Stimulated activated effector memory CD8-positive, alpha-beta T cell treated with anti-CD3 and anti-CD28 coated beads, Interleukin-12 subunit alpha, Interleukin-12 subunit beta, amount 100 ng/mL, for 72 hours (primary cell): ENCODE results near the gene KRT71.
"Not testable (repeated sequence)": the region's sequence is repeated elsewhere in the genome, so short reads cannot be mapped to it uniquely, and the experiment has no call there.

ENCODE experiments used
- ATAC-seq: fragments of 150-1000 bp; cut with Tn5 transposase; 2 replicates; pipeline ENCODE4 v1.10.0; 2021
- DNase-seq, 2 donors: peaks; one replicate each; pipeline ENCODE4 v3.0.0; 2021 to 2022; ENCODE audit warnings: low spot score in 2 of 2
- H3K27ac Mint-ChIP-seq: one replicate; pipeline ENCODE4 v1.8.0; 2022; ENCODE audit warnings: mild to moderate bottlenecking, mixed read lengths
- H3K36me3 Mint-ChIP-seq: one replicate; pipeline ENCODE4 v1.8.0; 2022; ENCODE audit warnings: mild to moderate bottlenecking, mixed read lengths
- H3K4me1 Mint-ChIP-seq: one replicate; pipeline ENCODE4 v1.8.0; 2022; ENCODE audit warnings: mixed read lengths
- H3K4me3 Mint-ChIP-seq: one replicate; pipeline ENCODE4 v1.8.0; 2022; ENCODE audit warnings: mild to moderate bottlenecking, mixed read lengths
- H3K9me3 Mint-ChIP-seq: one replicate; pipeline ENCODE4 v1.8.0; 2022; ENCODE audit warnings: mixed read lengths

KRT71 gene

GRCh38 chr12:52552681-52553195 lies at the start of gene KRT71:
Gene KRT71 (minus strand): TSS chr12:52553145. CDS start chr12:52553077, 68 bp downstream.
- ATAC-seq (no peak), DNase-seq (no peak)
- H3K36me3 Mint-ChIP-seq, result no peaks in the 10 kb centered on the region
- no peak within 1 kb of the TSS for H3K27ac Mint-ChIP-seq
- H3K4me3 Mint-ChIP-seq, result no peak within 1 kb of the TSS
- no peaks in the 10 kb centered on the region for H3K9me3 Mint-ChIP-seq
- H3K4me1 Mint-ChIP-seq, result peaks cover 21% of the 10 kb centered on the region

- no peak overlapping the region for H3K27ac Mint-ChIP-seq
- no peaks in the 10 kb centered on the region for H3K9me3 Mint-ChIP-seq
- ATAC-seq (no peak), DNase-seq (no peak)
- no peaks in the 10 kb centered on the region for H3K4me1 Mint-ChIP-seq
- no peaks in the 10 kb centered on the region for H3K36me3 Mint-ChIP-seq
- H3K4me3 Mint-ChIP-seq, result no peak overlapping the region
Measured at GRCh38 chr12:52602552-52602951, 49.6 kb upstream of the KRT71 start.

GRCh38 chr12:52601671-52602070 lies 48.7 kb upstream of the KRT71 start:
- Mint-ChIP-seq H3K27ac (no peak overlapping the region), H3K36me3 (no peaks in the 10 kb centered on the region), H3K4me1 (no peaks in the 10 kb centered on the region), H3K4me3 (no peak overlapping the region), H3K9me3 (no peaks in the 10 kb centered on the region)
- ATAC-seq (no peak), DNase-seq (no peak)

- Mint-ChIP-seq H3K9me3 (no peaks in the 10 kb centered on the region), H3K4me1 (no peaks in the 10 kb centered on the region), H3K27ac (no peak within 1 kb of the TSS), H3K36me3 (no peaks in the 10 kb centered on the region), H3K4me3 (no peak within 1 kb of the TSS)
- DNase-seq (no peak), ATAC-seq (no peak)
Measured at GRCh38 chr12:52600941-52601481, 48.1 kb upstream of the KRT71 start, which contains the start of gene KRT72. Gene KRT72 (minus strand): TSS chr12:52601463. CDS start chr12:52601452, 11 bp downstream.

- DNase-seq (no peak), ATAC-seq (no peak)
- Mint-ChIP-seq H3K36me3 (no peaks in the 10 kb centered on the region), H3K27ac (no peak overlapping the region), H3K9me3 (no peaks in the 10 kb centered on the region), H3K4me1 (no peaks in the 10 kb centered on the region), H3K4me3 (no peak overlapping the region)
Measured at GRCh38 chr12:52600475-52600874, 47.5 kb upstream of the KRT71 start.

GRCh38 chr12:52600071-52600470 lies 47.1 kb upstream of the KRT71 start:
- no peak overlapping the region for H3K4me3 Mint-ChIP-seq
- DNase-seq (no peak), ATAC-seq (no peak)
- no peak overlapping the region for H3K27ac Mint-ChIP-seq
- H3K9me3 Mint-ChIP-seq, result no peaks in the 10 kb centered on the region
- no peaks in the 10 kb centered on the region for H3K4me1 Mint-ChIP-seq
- no peaks in the 10 kb centered on the region for H3K36me3 Mint-ChIP-seq

- ATAC-seq (no peak), DNase-seq (no peak)
- H3K4me3 Mint-ChIP-seq, result no peak overlapping the region
- no peaks in the 10 kb centered on the region for H3K36me3 Mint-ChIP-seq
- H3K9me3 Mint-ChIP-seq, result no peaks in the 10 kb centered on the region
- no peak overlapping the region for H3K27ac Mint-ChIP-seq
- no peaks in the 10 kb centered on the region for H3K4me1 Mint-ChIP-seq
Measured at GRCh38 chr12:52598966-52599365, 46.0 kb upstream of the KRT71 start.

- DNase-seq, ATAC-seq, H3K4me1 Mint-ChIP-seq, H3K27ac Mint-ChIP-seq, H3K4me3 Mint-ChIP-seq, H3K9me3 Mint-ChIP-seq, H3K36me3 Mint-ChIP-seq: not testable (repeated sequence)
Measured at GRCh38 chr12:52594237-52594636, 41.3 kb upstream of the KRT71 start.

GRCh38 chr12:52591521-52591920 lies 38.6 kb upstream of the KRT71 start:
- no peaks in the 10 kb centered on the region for H3K4me1 Mint-ChIP-seq
- H3K4me3 Mint-ChIP-seq, result no peak overlapping the region
- no peak for DNase-seq
- H3K36me3 Mint-ChIP-seq, result no peaks in the 10 kb centered on the region
- H3K9me3 Mint-ChIP-seq, result no peaks in the 10 kb centered on the region
- peak overlapping the region; percentile 7 for H3K27ac Mint-ChIP-seq
- no peak for ATAC-seq

GRCh38 chr12:52590021-52590420 lies 37.1 kb upstream of the KRT71 start:
- Mint-ChIP-seq H3K27ac (no peak overlapping the region), H3K9me3 (no peaks in the 10 kb centered on the region), H3K4me3 (no peak overlapping the region), H3K4me1 (no peaks in the 10 kb centered on the region), H3K36me3 (no peaks in the 10 kb centered on the region)
- DNase-seq (no peak), ATAC-seq (no peak)

GRCh38 chr12:52587563-52587962 lies 34.6 kb upstream of the KRT71 start:
- DNase-seq, result no peak
- Mint-ChIP-seq H3K4me1 (peaks cover 6% of the 10 kb centered on the region), H3K27ac (no peak overlapping the region), H3K4me3 (no peak overlapping the region), H3K36me3 (no peaks in the 10 kb centered on the region), H3K9me3 (no peaks in the 10 kb centered on the region)
- no peak for ATAC-seq

GRCh38 chr12:52585946-52586345 lies 33.0 kb upstream of the KRT71 start:
- ATAC-seq (no peak), DNase-seq (no peak)
- Mint-ChIP-seq H3K27ac (no peak overlapping the region), H3K9me3 (no peaks in the 10 kb centered on the region), H3K4me3 (no peak overlapping the region), H3K36me3 (no peaks in the 10 kb centered on the region), H3K4me1 (peaks cover 6% of the 10 kb centered on the region)

GRCh38 chr12:52585066-52585465 lies 32.1 kb upstream of the KRT71 start:
- Mint-ChIP-seq H3K9me3 (no peaks in the 10 kb centered on the region), H3K27ac (no peak overlapping the region), H3K36me3 (no peaks in the 10 kb centered on the region), H3K4me1 (peaks cover 6% of the 10 kb centered on the region), H3K4me3 (no peak overlapping the region)
- ATAC-seq, result no peak
- no peak for DNase-seq

GRCh38 chr12:52584156-52584682 lies 31.3 kb upstream of the KRT71 start:
- Mint-ChIP-seq H3K4me1 (peaks cover 6% of the 10 kb centered on the region), H3K4me3 (no peak overlapping the region), H3K36me3 (no peaks in the 10 kb centered on the region), H3K9me3 (no peaks in the 10 kb centered on the region), H3K27ac (no peak overlapping the region)
- ATAC-seq, result no peak
- no peak for DNase-seq

GRCh38 chr12:52582971-52583456 lies 30.1 kb upstream of the KRT71 start:
- peak; percentile 38 to 70 for DNase-seq
- peak; percentile 66 for ATAC-seq

GRCh38 chr12:52582486-52582885 lies 29.5 kb upstream of the KRT71 start:
- Mint-ChIP-seq H3K36me3 (no peaks in the 10 kb centered on the region), H3K4me3 (no peak overlapping the region), H3K4me1 (peaks cover 6% of the 10 kb centered on the region), H3K27ac (no peak overlapping the region), H3K9me3 (no peaks in the 10 kb centered on the region)
- DNase-seq, result no peak
- ATAC-seq, result peak; percentile 14

More at GRCh38 chr12:52582971-52583456, 30.1 kb upstream of the KRT71 start:
- Mint-ChIP-seq H3K4me1 (peaks cover 6% of the 10 kb centered on the region), H3K27ac (no peak overlapping the region), H3K4me3 (no peak overlapping the region), H3K36me3 (no peaks in the 10 kb centered on the region), H3K9me3 (no peaks in the 10 kb centered on the region)
